ENCODE data around the gene C10orf62.

Gene C10orf62

DNA sequence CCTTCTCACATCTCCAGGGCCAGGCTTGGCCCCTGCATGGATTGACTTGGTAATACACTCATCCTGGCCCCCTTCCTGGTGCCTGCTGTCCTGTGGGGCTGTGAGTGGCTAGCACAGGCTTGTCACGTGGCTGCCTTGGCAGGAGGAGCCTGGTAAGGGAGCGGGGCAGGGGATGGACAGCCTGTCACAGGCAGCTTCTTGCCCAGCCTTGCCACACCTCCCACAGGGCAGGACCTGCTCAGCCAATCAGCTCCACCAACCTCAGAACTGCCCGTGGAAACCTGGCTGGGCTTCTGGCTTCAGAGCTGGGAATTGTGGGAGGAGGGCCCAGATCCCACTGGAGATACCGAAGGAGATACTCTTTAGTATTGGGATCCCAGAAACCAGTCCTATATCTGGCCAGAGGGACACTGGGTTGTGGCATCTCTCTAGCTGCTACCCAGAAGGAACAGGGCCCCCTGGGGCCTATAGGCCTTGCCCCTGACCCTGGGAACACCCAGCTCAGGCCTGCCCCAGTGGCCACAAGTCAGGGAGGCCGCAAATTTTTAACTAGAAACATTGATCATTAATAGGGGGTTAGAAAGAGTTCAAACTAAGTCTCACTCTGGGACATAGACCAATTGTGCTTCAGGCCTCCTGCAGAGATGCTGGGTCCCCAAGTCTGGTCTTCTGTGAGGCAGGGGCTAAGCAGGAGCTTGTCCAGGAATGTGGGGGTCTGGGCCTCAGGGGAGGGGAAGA is 5.3 kb upstream of the C10orf62 start, which contains the start of gene HOGA1:
TSS of gene HOGA1 (plus strand) at position 330 of the 738 bp plus-strand sequence. CDS start at position 645, 315 bp downstream.
- H3K4me2 ChIP-seq (ENCODE audit: insufficient read depth, low read length, poor library complexity, severe bottlenecking) = no peak within 1 kb of the TSS
- DNase-seq (ENCODE audit: low spot score) = no peak
- H2BK15ac ChIP-seq (ENCODE audit: low read length) = peak within 1 kb of the TSS; percentile 60
- H4K8ac ChIP-seq (ENCODE audit: low read depth, low read length) = no peak within 1 kb of the TSS
- H3K27me3 ChIP-seq (ENCODE audit: control insufficient read depth in 3 of 3, insufficient read depth in 3 of 3, low read depth in 1 of 3, low read length in 3 of 3) = peaks cover 0 to 3% (median 0%) of the 10 kb centered on the region in 3 experiments
- H3K4me1 ChIP-seq (ENCODE audit: control insufficient read depth in 2 of 2, insufficient read depth in 1 of 2, low read depth in 1 of 2, low read length in 2 of 2) = peaks cover 2 to 8% of the 10 kb centered on the region in 2 donors
- no CpG with 5 or more reads among the region's 5 CpGs for WGBS, 2 donors (ENCODE audit: extremely low coverage in 2 of 2, insufficient read length in 2 of 2, insufficient replicate concordance in 1 of 2)
- H3K9me3 ChIP-seq (replicated peaks in 1 of 2; ENCODE audit: control insufficient read depth in 2 of 2, insufficient read depth in 1 of 2, low read depth in 1 of 2, low read length in 2 of 2) = no peaks in the 10 kb centered on the region
- H3K79me1 ChIP-seq (ENCODE audit: low read depth, low read length) = no peaks in the 10 kb centered on the region
- no peak within 1 kb of the TSS for H3K4ac ChIP-seq (ENCODE audit: low read length)
- H3K14ac ChIP-seq (ENCODE audit: low read length) = peak within 1 kb of the TSS; percentile 48
- peak within 1 kb of the TSS; percentile 14 for H2BK12ac ChIP-seq (ENCODE audit: low read length)
- H3K36me3 ChIP-seq (replicated peaks in 1 of 2; ENCODE audit: control insufficient read depth in 2 of 2, insufficient read depth in 2 of 2, low read length in 2 of 2) = no peaks in the 10 kb centered on the region
- H2AK5ac ChIP-seq (ENCODE audit: low read depth, low read length) = no peak within 1 kb of the TSS
- no peak within 1 kb of the TSS for H3K4me3 ChIP-seq (ENCODE audit: low read length in 2 of 2)
- H2BK5ac ChIP-seq (ENCODE audit: low read length) = no peak within 1 kb of the TSS
- H3K18ac ChIP-seq (ENCODE audit: low read length) = peak within 1 kb of the TSS; percentile 62
- H2BK120ac ChIP-seq (ENCODE audit: low read depth, low read length) = no peak within 1 kb of the TSS
- no peak within 1 kb of the TSS for H3K23ac ChIP-seq (ENCODE audit: low read depth, low read length, poor library complexity)
- H4K91ac ChIP-seq (ENCODE audit: low read depth, low read length, poor library complexity) = no peak within 1 kb of the TSS
- peak within 1 kb of the TSS; percentile 82 for H2AFZ ChIP-seq (ENCODE audit: low read length)
- H3K27ac ChIP-seq (replicated peaks; ENCODE audit: low read length) = no peak within 1 kb of the TSS
- H3K9ac ChIP-seq (ENCODE audit: low read depth, low read length, poor library complexity) = no peak within 1 kb of the TSS

DNA sequence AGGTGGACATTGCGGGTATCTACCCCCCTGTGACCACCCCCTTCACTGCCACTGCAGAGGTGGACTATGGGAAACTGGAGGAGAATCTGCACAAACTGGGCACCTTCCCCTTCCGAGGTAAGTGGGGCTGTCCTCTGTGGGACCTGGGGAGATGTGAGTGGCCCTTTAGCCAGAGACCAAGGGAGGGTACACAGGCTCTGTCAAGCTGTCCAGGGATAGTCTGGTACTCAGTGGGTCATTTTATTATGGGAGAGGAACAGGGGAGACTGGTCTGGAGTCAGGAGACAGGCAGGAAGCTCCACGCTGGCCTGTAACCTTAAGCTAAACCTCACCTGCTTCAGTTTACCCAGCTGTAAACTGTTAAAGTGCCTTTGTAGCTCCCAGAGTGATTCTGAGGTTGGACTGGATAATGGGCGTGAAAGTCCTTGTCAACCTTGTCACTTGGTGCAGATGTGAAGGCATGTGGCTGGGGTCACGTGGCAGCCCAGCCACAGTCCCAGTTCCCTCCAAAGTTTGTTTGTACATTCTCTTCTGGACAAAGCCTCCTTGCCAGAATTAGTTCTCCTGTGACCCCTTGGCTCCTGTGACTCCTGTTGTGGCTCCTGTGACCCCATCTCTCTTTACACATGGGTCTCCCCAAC is 4.6 kb upstream of the C10orf62 start:
- Histone ChIP-seq H3K4me1 (ENCODE audit: control insufficient read depth in 2 of 2, insufficient read depth in 1 of 2, low read depth in 1 of 2, low read length in 2 of 2) (peaks cover 2 to 8% of the 10 kb centered on the region in 2 donors), H2BK120ac (ENCODE audit: low read depth, low read length) (no peak overlapping the region), H3K36me3 (replicated peaks in 1 of 2; ENCODE audit: control insufficient read depth in 2 of 2, insufficient read depth in 2 of 2, low read length in 2 of 2) (no peaks in the 10 kb centered on the region), H3K27me3 (ENCODE audit: control insufficient read depth in 3 of 3, insufficient read depth in 3 of 3, low read depth in 1 of 3, low read length in 3 of 3) (peaks cover 0 to 3% (median 0%) of the 10 kb centered on the region in 3 experiments), H3K23ac (ENCODE audit: low read depth, low read length, poor library complexity) (no peak overlapping the region), H3K9me3 (replicated peaks in 1 of 2; ENCODE audit: control insufficient read depth in 2 of 2, insufficient read depth in 1 of 2, low read depth in 1 of 2, low read length in 2 of 2) (no peaks in the 10 kb centered on the region), H3K4ac (ENCODE audit: low read length) (no peak overlapping the region), H2AFZ (ENCODE audit: low read length) (no peak overlapping the region), H2BK5ac (ENCODE audit: low read length) (no peak overlapping the region), H2AK5ac (ENCODE audit: low read depth, low read length) (no peak overlapping the region), H4K8ac (ENCODE audit: low read depth, low read length) (no peak overlapping the region), H3K14ac (ENCODE audit: low read length) (peak overlapping the region; percentile 48), H2BK12ac (ENCODE audit: low read length) (peak overlapping the region; percentile 14), H3K27ac (replicated peaks; ENCODE audit: low read length) (no peak overlapping the region), H3K9ac (ENCODE audit: low read depth, low read length, poor library complexity) (no peak overlapping the region), H4K91ac (ENCODE audit: low read depth, low read length, poor library complexity) (no peak overlapping the region), H3K18ac (ENCODE audit: low read length) (peak overlapping the region; percentile 21), H3K4me3 (ENCODE audit: low read length in 2 of 2) (no peak overlapping the region), H3K4me2 (ENCODE audit: insufficient read depth, low read length, poor library complexity, severe bottlenecking) (no peak overlapping the region), H2BK15ac (ENCODE audit: low read length) (peak overlapping the region; percentile 60), H3K79me1 (ENCODE audit: low read depth, low read length) (no peaks in the 10 kb centered on the region)
- no CpG with 5 or more reads among the region's 5 CpGs for WGBS, 2 donors (ENCODE audit: extremely low coverage in 2 of 2, insufficient read length in 2 of 2, insufficient replicate concordance in 1 of 2)
- no peak for DNase-seq (ENCODE audit: low spot score)

GRCh38 chr10:97585439-97585811 is 4.1 kb upstream of the C10orf62 start:
- no peak for DNase-seq (ENCODE audit: low spot score)
- no peak overlapping the region for H2BK5ac ChIP-seq (ENCODE audit: low read length)
- H4K91ac ChIP-seq (ENCODE audit: low read depth, low read length, poor library complexity) = no peak overlapping the region
- H2AFZ ChIP-seq (ENCODE audit: low read length) = no peak overlapping the region
- no peak overlapping the region for H2BK120ac ChIP-seq (ENCODE audit: low read depth, low read length)
- no peak overlapping the region for H3K4me2 ChIP-seq (ENCODE audit: insufficient read depth, low read length, poor library complexity, severe bottlenecking)
- H3K14ac ChIP-seq (ENCODE audit: low read length) = no peak overlapping the region
- no peak overlapping the region for H3K4me3 ChIP-seq (ENCODE audit: low read length in 2 of 2)
- H4K8ac ChIP-seq (ENCODE audit: low read depth, low read length) = no peak overlapping the region
- no peak overlapping the region for H3K18ac ChIP-seq (ENCODE audit: low read length)
- no peak overlapping the region for H3K4ac ChIP-seq (ENCODE audit: low read length)
- peaks cover 1% of the 10 kb centered on the region for H3K79me1 ChIP-seq (ENCODE audit: low read depth, low read length)
- no CpG with 5 or more reads among the region's 5 CpGs for WGBS, 2 donors (ENCODE audit: extremely low coverage in 2 of 2, insufficient read length in 2 of 2, insufficient replicate concordance in 1 of 2)
- peaks cover under 1 to 8% of the 10 kb centered on the region in 2 donors for H3K4me1 ChIP-seq (ENCODE audit: control insufficient read depth in 2 of 2, insufficient read depth in 1 of 2, low read depth in 1 of 2, low read length in 2 of 2)
- H2AK5ac ChIP-seq (ENCODE audit: low read depth, low read length) = no peak overlapping the region
- H3K27me3 ChIP-seq (ENCODE audit: control insufficient read depth in 3 of 3, insufficient read depth in 3 of 3, low read depth in 1 of 3, low read length in 3 of 3) = peaks cover 0 to 3% (median 0%) of the 10 kb centered on the region in 3 experiments
- no peak overlapping the region for H3K9ac ChIP-seq (ENCODE audit: low read depth, low read length, poor library complexity)
- no peak overlapping the region for H2BK15ac ChIP-seq (ENCODE audit: low read length)
- H3K9me3 ChIP-seq (replicated peaks in 1 of 2; ENCODE audit: control insufficient read depth in 2 of 2, insufficient read depth in 1 of 2, low read depth in 1 of 2, low read length in 2 of 2) = no peaks in the 10 kb centered on the region
- H3K23ac ChIP-seq (ENCODE audit: low read depth, low read length, poor library complexity) = no peak overlapping the region
- no peak overlapping the region for H2BK12ac ChIP-seq (ENCODE audit: low read length)
- H3K27ac ChIP-seq (replicated peaks; ENCODE audit: low read length) = no peak overlapping the region
- no peaks in the 10 kb centered on the region for H3K36me3 ChIP-seq (replicated peaks in 1 of 2; ENCODE audit: control insufficient read depth in 2 of 2, insufficient read depth in 2 of 2, low read length in 2 of 2)

GRCh38 chr10:97587183-97587582 is 2.3 kb upstream of the C10orf62 start:
- DNase-seq (ENCODE audit: low spot score) = no peak
- WGBS, 2 donors (ENCODE audit: extremely low coverage in 2 of 2, insufficient read length in 2 of 2, insufficient replicate concordance in 1 of 2) = no CpG with 5 or more reads among the region's 2 CpGs
- H3K4ac ChIP-seq (ENCODE audit: low read length) = no peak overlapping the region

More at GRCh38 chr10:97587183-97587582, 2.3 kb upstream of the C10orf62 start:
- H3K79me1 ChIP-seq (ENCODE audit: low read depth, low read length) = peaks cover 1% of the 10 kb centered on the region
- no peak overlapping the region for H4K91ac ChIP-seq (ENCODE audit: low read depth, low read length, poor library complexity)
- H2BK120ac ChIP-seq (ENCODE audit: low read depth, low read length) = no peak overlapping the region
- H2AFZ ChIP-seq (ENCODE audit: low read length) = no peak overlapping the region
- no peak overlapping the region for H2AK5ac ChIP-seq (ENCODE audit: low read depth, low read length)
- H3K4me3 ChIP-seq (ENCODE audit: low read length in 2 of 2) = no peak overlapping the region
- H3K4me1 ChIP-seq (ENCODE audit: control insufficient read depth in 2 of 2, insufficient read depth in 1 of 2, low read depth in 1 of 2, low read length in 2 of 2) = peaks cover 0 to 8% of the 10 kb centered on the region in 2 donors
- H3K27ac ChIP-seq (replicated peaks; ENCODE audit: low read length) = no peak overlapping the region
- H3K9ac ChIP-seq (ENCODE audit: low read depth, low read length, poor library complexity) = no peak overlapping the region
- no peak overlapping the region for H3K14ac ChIP-seq (ENCODE audit: low read length)
- H2BK12ac ChIP-seq (ENCODE audit: low read length) = no peak overlapping the region
- H3K18ac ChIP-seq (ENCODE audit: low read length) = no peak overlapping the region
- H2BK5ac ChIP-seq (ENCODE audit: low read length) = no peak overlapping the region
- H3K9me3 ChIP-seq (replicated peaks in 1 of 2; ENCODE audit: control insufficient read depth in 2 of 2, insufficient read depth in 1 of 2, low read depth in 1 of 2, low read length in 2 of 2) = no peaks in the 10 kb centered on the region
- no peak overlapping the region for H4K8ac ChIP-seq (ENCODE audit: low read depth, low read length)
- no peak overlapping the region for H3K23ac ChIP-seq (ENCODE audit: low read depth, low read length, poor library complexity)
- H2BK15ac ChIP-seq (ENCODE audit: low read length) = no peak overlapping the region
- H3K4me2 ChIP-seq (ENCODE audit: insufficient read depth, low read length, poor library complexity, severe bottlenecking) = no peak overlapping the region
- H3K36me3 ChIP-seq (replicated peaks in 1 of 2; ENCODE audit: control insufficient read depth in 2 of 2, insufficient read depth in 2 of 2, low read length in 2 of 2) = no peaks in the 10 kb centered on the region
- no peaks in the 10 kb centered on the region for H3K27me3 ChIP-seq (ENCODE audit: control insufficient read depth in 3 of 3, insufficient read depth in 3 of 3, low read depth in 1 of 3, low read length in 3 of 3)
